Measurements from ENCODE around the gene COG7.
"Not testable (repeated sequence)": the region's sequence is repeated elsewhere in the genome, so short reads cannot be mapped to it uniquely, and the experiment has no call there.

The COG7 gene

DNA sequence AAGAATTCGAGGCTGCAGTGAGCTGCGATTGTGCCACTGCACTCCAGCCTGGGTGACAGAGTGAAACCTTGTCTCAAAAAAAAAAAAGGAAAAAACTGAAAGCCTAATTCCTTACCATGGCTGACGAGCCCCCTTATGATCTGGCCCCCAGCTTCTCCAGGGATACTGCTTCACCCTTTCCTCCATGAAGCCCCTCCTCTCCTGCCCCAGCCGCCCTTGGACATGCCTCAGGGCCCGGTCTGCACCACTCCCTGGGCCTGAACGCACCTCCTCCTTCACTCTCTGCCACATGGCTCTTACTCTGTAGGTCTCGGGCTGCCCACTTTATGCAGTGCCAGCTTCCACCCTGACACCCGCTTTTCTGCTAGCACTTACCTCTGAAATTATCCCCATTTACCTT lies 65.3 kb downstream of the COG7 start:
- DNase-seq (ENCODE audit: low read depth, low spot score) = no peak

DNA sequence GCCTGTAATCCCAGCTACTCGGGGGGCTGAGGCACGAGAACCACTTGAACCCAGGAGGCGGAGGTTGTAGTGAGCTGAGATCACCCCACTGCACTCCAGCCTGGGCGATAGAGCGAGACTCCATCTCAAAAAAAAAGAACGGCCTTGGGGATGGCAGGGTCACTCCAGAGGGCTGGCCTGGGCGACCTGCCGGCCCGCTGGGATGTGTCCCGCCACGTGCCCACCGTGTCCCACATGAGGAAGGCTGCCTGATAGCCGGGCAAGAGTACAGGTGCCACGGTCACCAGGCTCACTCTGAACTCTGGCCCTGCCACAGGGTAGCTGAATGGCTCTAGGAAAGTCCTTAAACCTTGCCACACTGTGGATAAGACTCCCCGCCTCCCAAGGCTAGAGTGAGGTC lies 67.5 kb downstream of the COG7 start:
- no peak for DNase-seq (ENCODE audit: low read depth, low spot score)

DNA sequence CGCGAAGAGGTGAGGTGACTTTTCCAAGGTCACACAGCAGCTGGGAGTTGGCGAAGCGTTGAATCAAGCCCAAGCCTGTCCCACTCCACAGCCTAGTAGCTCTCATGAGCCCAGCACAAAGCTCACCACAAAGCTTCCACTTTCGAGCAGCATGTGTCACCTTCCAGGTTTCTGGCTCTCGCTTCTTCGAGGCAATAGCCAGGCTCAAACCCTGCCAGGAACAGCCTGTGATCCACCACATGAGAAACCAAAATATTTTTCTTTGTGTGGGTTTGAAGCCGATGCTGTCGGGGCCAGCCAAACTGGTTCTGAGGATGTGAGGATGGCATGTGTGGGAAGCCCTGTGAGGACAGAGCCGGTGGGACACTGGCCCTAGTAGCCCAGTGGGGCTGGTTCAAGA lies 68.1 kb downstream of the COG7 start:
- DNase-seq (ENCODE audit: low read depth, low spot score) = no peak

DNA sequence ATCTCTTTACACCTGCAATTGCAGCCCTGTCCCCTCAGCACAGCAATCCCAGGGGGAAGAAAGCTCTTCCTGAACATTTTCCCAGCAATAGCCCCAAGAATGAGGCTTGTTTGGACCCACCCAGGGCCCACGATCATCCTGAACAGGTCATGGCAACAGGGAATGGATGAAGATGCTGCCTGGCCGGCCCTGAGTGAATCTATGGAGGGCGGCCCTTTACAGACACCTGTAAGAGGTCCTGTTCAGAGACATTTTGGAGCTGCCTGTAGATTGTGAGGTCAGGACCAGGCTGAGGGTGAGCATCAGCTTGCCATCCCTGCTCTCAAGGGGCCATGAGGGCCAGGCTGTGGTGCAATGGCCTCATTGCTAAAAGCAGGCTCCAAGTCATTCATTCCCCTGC lies 69.1 kb downstream of the COG7 start:
- DNase-seq (ENCODE audit: low read depth, low spot score) = no peak

DNA sequence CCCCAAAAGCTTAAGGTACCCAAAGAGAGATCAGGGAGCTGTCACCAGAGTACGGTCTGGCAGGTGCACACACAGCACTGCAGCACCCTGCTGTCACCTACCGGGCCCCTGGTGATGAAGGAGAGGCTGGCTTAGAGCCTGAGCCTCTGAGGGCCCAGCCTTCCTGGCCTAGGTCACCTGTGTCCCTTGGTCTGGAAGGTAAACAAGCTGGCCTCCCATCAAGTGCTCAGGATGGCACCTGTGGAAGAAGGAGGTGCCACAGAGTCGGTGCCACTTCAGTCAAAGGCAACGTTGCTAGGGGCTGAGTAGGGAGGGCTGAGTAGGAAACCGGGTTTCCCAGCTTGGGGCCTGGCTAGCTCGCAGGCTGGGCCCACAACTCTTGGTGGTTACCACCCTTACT lies 70.7 kb downstream of the COG7 start:
- no peak for DNase-seq (ENCODE audit: low read depth, low spot score)

DNA sequence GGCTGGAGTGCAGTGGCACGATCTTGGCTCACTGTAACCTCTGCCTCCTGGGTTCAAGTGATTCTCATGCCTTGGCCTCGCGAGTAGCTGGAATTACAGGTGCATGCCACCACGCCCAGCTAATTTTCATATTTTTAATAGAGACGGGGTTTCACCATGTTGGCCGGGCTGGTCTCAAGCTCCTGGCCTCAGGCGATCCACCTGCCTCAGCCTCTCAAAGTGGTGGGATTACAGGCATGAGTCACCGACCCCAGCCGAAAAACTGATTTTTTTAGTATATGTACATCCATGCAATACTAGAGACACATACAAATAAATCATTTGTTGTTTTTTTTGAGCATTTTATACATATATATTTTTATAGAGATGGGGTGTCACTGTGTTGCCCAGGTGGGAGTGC lies 71.3 kb downstream of the COG7 start:
- not testable (repeated sequence) for DNase-seq (ENCODE audit: low read depth, low spot score)

DNA sequence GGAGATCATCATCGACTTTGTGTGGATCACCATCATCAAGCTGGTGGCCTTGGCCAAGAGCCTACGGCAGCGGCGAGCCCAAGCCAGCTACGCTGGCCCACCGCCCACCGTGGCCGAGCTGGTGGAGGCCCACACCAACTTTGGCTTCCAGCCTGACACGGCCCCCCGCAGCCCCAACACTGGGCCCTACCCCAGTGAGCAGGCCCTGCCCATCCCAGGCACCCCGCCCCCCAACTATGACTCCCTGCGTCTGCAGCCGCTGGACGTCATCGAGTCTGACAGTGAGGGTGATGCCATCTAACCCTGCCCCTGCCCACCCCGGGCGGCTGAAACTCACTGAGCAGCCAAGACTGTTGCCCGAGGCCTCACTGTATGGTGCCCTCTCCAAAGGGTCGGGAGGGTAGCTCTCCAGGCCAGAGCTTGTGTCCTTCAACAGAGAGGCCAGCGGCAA lies 72.5 kb downstream of the COG7 start:
- DNase-seq (ENCODE audit: low read depth, low spot score) = no peak

DNA sequence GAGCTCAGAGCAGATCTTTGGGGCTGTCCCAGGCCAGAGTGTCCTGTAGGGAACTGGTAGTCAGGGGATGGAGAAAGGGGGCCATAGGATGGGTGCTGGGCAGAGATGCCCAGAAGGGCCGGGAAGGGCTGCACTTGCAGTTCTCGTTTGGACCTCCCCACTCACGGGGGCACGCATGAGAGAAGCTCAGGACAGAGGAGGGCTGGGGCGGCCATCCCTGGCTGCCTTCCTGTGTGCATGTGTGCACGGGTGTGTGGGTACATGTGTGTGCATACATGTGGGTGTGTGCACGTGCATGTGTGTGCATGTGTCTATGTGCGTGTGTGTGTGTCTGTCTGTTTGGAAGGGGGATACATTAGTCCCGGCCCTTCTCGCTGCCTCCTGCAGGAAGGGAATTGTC lies 73.3 kb downstream of the COG7 start:
- no peak for DNase-seq (ENCODE audit: low read depth, low spot score)

DNA sequence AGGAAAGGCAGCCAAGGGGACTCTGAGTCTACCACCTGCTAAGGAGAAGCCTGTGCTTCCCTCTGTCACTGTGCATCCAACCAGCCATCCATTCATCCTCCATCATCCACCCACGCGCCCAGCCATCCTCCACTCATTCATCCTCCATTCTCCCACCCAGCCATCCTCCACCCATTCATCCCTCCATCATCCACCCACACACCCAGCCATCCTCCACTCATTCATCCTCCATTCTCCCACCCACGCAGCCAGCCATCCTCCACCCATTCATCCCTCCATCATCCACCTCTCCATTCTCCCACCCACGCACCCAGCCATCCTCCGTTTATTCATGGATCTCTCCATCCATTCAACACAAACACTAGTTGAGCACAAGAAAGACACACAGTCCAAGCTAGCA lies 74.1 kb downstream of the COG7 start:
- DNase-seq (ENCODE audit: low read depth, low spot score) = no peak

DNA sequence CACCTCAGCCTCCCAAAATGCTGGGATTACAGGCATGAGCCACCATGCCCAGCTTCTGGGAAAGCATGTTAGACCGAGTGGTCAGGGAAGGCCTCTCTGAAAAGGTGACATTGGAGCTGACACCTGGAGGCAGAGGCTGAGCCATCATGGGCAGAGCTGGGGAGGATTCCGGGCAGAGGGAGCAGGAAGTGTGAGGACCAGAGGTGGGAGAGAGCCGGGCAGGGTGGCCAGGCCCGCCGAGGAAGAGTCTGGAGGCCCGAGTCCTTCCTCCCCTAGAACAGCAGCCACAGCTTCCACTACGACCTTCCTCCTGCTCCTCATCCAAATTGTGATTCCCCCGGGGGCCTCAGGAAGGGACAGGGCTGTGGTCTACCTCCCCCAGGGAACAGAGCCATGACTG lies 74.7 kb downstream of the COG7 start:
- DNase-seq (ENCODE audit: low read depth, low spot score) = no peak

DNA sequence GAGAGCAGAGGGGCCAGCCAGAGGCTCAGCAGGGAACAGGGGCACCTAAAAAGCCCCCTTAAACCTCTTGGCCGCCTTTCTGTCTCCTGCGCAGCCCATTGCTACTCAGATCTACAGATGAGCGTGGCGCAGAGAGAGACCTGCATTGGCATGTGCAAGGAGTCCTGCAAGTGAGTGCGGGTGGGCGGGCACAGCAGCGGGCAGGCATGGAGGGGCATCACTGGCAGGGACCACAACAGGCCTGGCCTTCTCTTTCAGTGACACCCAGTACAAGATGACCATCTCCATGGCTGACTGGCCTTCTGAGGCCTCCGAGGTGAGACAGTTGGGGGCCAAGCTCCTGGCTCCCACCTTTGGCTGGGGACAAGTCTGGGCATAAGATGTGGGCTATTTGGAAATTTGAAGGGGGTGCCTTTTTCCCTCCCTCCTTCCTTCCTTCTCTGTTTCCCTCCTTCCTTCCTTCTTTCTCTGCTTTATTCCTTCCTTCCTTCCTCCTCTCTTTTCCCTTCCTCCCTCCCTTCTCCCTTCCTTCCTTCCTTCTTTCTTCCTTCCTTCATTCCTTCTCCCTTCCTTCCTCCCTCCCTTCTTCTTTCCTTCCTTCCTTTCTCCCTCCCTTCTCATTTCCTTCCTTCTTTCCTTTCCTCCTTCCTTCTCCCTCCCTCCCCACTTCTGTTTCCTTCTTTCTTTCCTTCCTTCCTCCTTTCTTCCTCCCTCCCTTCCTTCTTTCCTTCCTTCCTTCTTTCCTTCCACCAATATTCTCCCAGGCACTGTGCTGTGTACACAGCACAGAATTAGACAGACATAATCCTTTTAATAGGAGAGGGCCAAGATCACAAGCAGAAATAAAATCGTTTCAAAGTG lies 75.7 kb downstream of the COG7 start:
- no peak for DNase-seq (ENCODE audit: low read depth, low spot score)

DNA sequence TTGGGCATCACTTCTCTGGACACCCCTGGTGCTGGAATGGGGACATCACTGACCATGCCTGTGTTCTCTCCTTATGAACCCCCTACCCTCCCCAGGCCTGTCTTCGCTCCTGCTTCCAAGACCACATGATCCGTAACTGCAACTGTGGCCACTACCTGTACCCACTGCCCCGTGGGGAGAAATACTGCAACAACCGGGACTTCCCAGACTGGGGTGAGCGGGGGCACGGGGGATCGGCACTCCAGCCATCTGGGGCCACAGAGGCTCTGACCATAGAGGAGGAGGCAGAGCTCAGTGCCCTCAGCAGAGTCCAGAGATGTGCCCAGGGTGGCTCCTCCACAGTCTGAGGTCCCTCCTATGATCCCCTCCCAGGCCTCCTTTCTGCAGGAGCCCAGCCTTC lies 77.3 kb downstream of the COG7 start:
- no peak for DNase-seq (ENCODE audit: low read depth, low spot score)

DNA sequence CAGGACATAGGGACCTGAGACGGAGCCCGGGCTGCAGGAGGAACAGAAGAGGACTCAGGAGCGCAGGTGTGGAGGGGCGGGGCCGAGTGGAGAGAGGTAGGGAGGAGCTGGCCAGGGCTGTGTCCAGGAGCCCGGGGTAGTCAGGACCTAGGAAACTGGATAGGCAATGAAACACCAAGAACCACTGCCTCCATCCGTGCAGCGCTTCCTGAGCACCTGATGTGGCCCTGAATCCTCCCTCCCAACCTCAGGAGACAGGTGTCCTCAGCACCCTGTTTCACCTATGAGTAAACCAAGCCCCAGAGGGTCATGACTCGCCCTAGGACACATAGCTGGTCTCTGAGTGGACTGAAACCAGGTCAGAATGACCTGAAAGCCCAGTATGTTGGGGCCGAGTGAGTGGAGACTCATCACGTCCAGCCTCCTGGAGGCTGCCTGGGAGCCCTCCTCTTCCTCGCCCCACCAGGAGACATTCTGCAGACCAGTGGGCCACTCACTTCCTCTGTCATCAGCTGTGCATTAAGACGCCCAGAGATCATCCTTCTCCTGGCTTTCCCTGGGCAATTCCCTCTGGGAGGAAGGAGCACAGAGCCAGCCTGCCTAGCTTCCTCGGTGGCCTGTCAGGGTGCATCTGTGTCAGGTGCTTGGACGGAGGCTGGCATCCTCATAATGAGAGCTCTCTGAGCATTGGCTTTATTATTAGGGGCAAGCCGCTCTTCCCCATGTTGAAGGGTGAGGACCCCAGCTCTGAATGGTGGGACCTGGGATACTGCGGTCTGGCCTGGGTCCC lies 78.1 kb downstream of the COG7 start:
- DNase-seq (ENCODE audit: low read depth, low spot score) = no peak

DNA sequence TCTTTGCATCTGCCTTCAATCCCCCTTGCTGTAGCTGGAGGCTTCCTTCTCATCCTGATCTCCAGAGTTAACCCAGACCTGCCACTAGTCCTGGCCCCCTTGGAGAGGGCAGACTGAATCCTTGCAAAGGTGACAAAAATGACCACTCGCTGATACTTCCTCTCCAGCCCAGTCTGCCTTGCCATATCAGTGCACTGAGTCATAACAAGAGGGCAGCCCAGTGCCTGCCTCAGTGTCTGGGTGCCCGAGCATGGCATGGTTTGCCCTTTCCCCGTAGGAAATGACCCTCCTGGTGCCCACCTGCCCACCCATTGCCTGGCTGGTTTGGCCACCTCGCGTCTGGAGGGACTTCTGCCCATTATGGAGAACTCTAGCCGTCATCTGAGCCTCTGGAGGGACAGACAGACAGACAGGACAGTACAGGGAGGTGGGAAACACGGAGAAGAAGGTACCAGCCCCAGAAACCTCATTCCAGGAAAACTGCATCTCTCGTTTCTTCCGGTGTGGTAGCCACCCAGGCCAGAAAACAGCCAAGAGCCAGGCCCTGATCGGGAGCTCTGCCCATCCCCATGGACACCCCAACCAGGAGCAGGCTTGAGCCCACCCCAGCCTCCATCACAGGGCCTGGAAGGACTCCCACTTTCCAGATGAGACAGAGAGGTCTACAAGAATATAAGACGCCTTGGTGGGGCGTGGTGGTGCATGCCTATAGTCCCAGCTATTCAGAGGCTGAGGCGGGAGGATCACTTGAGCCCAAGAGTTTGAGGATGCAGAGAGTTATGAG lies 79.4 kb downstream of the COG7 start:
- no peak for DNase-seq (ENCODE audit: low read depth, low spot score)

DNA sequence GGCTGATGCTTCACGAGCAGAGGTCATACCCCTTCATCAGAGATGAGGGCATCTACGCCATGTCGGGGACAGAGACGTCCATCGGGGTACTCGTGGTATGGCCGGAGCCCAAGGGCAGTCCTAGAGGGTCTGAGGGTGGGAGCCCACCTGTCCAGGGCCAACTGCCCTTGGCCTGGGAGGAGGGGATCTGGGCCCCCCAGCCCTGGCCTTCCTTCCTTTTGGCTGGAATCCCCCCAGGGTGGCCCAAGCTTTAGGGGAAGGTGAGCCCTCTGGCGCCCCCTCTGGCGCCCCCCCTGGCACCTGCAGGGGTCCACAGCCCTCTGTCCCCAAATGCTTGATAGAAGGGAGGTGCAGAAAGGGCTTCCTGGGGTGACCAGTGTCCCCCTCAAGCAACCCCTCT lies 81.6 kb downstream of the COG7 start:
- DNase-seq (ENCODE audit: low read depth, low spot score) = no peak

DNA sequence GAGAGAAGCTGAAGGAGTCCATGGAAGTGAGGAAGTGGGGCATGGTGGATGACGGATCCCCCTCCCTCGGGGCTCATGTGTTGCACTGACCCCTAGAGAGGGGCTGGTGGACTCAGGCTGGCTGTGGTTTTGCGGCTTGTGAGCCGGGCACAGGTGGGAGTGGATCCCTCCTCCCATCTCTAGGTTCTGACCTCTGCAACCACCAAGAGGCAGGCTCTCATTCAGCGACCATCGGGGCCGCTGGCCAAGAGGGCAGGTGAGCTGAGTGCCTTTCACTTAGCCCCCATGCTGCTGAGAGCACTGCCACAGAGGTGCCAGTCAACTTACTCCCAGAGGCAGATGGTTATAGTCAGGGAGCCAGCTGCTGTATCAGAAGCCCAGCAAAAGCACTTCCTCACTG lies 83.6 kb downstream of the COG7 start:
- DNase-seq (ENCODE audit: low read depth, low spot score) = no peak

DNA sequence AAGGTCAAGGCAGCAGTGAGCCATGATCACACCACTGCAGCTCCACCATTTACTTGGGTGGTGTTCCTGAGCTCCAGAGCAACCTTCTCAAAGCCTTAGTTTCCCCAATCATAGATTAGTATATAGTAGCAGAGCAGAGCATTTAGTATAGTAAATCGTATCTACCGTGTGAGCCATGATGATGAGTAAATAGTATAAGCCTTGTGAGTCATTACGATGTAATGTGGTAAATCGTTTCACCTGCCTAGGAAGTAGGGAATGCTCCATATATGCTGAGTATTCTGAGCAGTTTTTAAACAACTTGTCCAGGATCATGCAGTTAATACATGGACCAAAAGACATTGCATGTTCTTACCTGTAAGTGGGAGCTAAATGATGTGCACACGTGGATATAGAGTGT lies 84.5 kb downstream of the COG7 start:
- no peak for DNase-seq (ENCODE audit: low read depth, low spot score)

DNA sequence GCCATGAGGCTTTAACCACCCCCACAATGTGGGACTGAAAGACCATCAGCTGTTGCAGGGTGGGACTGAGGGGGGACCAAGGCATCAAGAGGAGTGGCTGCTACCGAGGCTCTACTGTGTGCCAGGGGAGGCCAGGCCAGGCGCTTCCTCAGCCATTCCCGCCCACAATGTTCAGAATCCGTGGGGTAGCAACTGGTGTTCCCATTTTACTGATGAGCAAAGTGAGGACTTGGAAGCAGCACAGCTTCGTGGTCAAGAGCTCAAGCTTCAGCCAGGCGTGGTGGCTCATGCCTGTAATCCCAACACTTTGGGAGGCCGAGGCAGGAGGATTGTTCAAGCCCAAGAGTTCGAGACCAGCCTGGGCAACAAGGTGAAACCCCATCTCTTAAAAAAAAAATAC lies 85.0 kb downstream of the COG7 start:
- no peak for DNase-seq (ENCODE audit: low read depth, low spot score)

DNA sequence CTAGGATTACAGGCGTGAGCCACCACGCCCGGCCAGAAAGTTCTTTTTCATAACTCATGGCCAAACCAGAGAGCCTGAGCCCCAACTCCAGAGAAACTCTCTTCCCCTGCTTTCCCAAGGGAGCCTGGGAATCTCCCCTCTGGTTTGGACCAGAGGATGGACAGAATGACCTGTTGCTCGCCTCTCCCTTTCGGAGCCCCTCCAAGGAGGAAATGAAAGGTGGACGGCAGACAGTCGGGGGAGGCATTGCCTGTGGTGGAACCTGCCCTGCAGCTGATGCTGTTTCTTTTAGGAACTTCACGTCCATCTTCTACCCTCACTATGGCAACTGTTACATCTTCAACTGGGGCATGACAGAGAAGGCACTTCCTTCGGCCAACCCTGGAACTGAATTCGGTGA lies 85.4 kb downstream of the COG7 start:
- no peak for DNase-seq (ENCODE audit: low read depth, low spot score)

DNA sequence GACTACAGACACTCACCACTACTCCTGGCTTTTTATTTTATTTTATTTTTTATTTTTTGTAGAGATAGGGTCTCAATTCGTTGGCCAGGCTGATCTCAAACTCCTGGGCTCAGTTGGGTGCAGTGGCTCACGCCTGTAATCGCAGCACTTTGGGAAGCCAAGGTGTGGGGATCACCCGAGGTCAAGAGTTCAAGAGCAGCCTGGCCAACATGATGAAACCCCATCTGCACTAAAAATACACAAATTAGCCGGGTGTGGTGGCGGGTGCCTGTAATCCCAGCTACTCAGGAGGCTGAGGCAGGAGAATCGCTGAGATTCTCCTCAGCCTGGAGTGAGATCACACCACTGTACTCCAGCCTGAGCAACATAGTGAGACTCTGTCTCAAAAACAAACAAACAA lies 86.6 kb downstream of the COG7 start:
- DNase-seq (ENCODE audit: low read depth, low spot score) = not testable (repeated sequence)

DNA sequence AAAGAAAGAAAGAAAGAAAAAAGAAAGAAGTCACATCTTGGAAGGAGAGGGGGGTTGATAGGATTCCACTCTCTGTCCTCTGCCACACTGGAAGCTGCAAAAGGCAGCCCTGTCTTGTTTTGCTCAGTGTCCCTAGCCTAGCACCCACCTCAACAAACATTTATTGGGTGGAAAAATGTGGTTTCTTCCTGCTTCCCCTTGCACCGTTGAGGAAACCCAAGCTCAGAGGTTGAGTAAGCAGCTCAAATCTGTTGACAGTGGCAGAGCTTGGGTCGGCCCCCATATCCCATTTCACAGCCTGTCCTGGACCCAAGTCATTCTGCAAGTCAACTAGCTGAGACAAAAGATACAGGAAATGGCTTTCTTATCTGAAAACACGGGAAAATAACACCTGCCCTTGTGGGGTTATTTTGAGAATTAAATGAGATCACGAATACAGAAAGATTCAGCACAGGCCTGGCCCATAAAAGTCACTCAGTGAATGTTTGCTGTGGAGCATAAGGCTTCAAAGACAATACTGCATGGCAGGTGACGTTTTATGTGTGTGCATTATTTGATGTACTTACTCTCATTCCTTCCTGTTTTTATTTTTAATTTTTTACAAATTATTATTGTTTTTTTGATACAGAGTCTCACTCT lies 87.3 kb downstream of the COG7 start:
- no peak for DNase-seq (ENCODE audit: low read depth, low spot score)
